Common myeloid progenitor, CD34-positive (primary cell): ENCODE measurements around the gene KCNQ2.

Experiments
- CTCF ChIA-PET: fragments of 350-600 bp; sonication (Branson Sonifier 250); formaldehyde crosslinking; loops from one replicate; lab custom pipeline; 2021; ENCODE audit warnings: antibody characterized with exemption; lab: Charles Lee
- POLR2A ChIA-PET: fragments of 350-600 bp; sonication (Branson Sonifier 250); formaldehyde crosslinking; loops from one replicate; lab custom pipeline; 2021; ENCODE audit warnings: antibody characterized with exemption; lab: Charles Lee
- DNase-seq, 3 donors: peaks; one replicate each; pipeline versions ENCODE4 v3.0.0 to v3.0.0-alpha.2; 2013
- H3K27ac ChIP-seq, 2 experiments: 1 replicate in 1 of 2; 2 replicates in 1 of 2; pipeline ENCODE4 v1.7.0; 2013; ENCODE audit warnings: inconsistent platforms in 2 of 2, low read length in 2 of 2, mild to moderate bottlenecking in 2 of 2, low read depth in 1 of 2, moderate library complexity in 1 of 2; ENCODE audit not compliant: severe bottlenecking in 2 of 2, insufficient read depth in 1 of 2, poor library complexity in 1 of 2
- H3K27me3 ChIP-seq, 5 experiments: replicated peaks in 2 of 5; 1 replicate in 3 of 5; 2 replicates in 2 of 5; pipeline versions ENCODE4 v1.6.1 to v1.7.0; 2013; ENCODE audit warnings: low read length in 4 of 5, mild to moderate bottlenecking in 2 of 5, moderate library complexity in 2 of 5, inconsistent platforms in 1 of 5; ENCODE audit not compliant: insufficient read depth in 5 of 5, control insufficient read depth in 4 of 5
- H3K36me3 ChIP-seq, 4 experiments: 1 replicate in 2 of 4; 2 replicates in 2 of 4; pipeline versions ENCODE4 v1.6.1 to v1.7.0; 2013; ENCODE audit warnings: low read length in 3 of 4, control low read depth in 1 of 4, mild to moderate bottlenecking in 1 of 4; ENCODE audit not compliant: control insufficient read depth in 4 of 4, insufficient read depth in 4 of 4
- H3K4me1 ChIP-seq, 4 experiments: 1 replicate in 3 of 4; 2 replicates in 1 of 4; pipeline versions ENCODE4 v1.6.1 to v1.7.1; 2013; ENCODE audit warnings: low read length in 3 of 4, mild to moderate bottlenecking in 3 of 4, control low read depth in 1 of 4, inconsistent platforms in 1 of 4, moderate library complexity in 1 of 4; ENCODE audit not compliant: control insufficient read depth in 4 of 4, insufficient read depth in 4 of 4; ENCODE audit errors: control extremely low read depth in 1 of 4
- H3K4me3 ChIP-seq, 7 experiments: 1 replicate in 4 of 7; 2 replicates in 3 of 7; pipeline versions ENCODE4 v1.5.1 to v1.7.0; 2013; ENCODE audit warnings: mild to moderate bottlenecking in 7 of 7, low read length in 6 of 7, moderate library complexity in 6 of 7, inconsistent platforms in 2 of 7, low read depth in 2 of 7, control low read depth in 1 of 7; ENCODE audit not compliant: insufficient read depth in 4 of 7, control insufficient read depth in 1 of 7; ENCODE audit errors: extremely low read depth in 1 of 7
- H3K9me3 ChIP-seq, 5 experiments: 1 replicate in 4 of 5; 2 replicates in 1 of 5; pipeline versions ENCODE4 v1.6.1 to v1.7.1; 2013; ENCODE audit warnings: low read length in 4 of 5, mild to moderate bottlenecking in 2 of 5, inconsistent platforms in 1 of 5, low read depth in 1 of 5, moderate library complexity in 1 of 5; ENCODE audit not compliant: control insufficient read depth in 4 of 5, insufficient read depth in 2 of 5; ENCODE audit errors: control extremely low read depth in 1 of 5
- WGBS: methylation state at CpG from one replicate; pipeline ENCODE4 v1.1.5; 2013; ENCODE audit not compliant: insufficient coverage; 5-methylcytosine and 5-hydroxymethylcytosine counted together

KCNQ2 gene

DNA sequence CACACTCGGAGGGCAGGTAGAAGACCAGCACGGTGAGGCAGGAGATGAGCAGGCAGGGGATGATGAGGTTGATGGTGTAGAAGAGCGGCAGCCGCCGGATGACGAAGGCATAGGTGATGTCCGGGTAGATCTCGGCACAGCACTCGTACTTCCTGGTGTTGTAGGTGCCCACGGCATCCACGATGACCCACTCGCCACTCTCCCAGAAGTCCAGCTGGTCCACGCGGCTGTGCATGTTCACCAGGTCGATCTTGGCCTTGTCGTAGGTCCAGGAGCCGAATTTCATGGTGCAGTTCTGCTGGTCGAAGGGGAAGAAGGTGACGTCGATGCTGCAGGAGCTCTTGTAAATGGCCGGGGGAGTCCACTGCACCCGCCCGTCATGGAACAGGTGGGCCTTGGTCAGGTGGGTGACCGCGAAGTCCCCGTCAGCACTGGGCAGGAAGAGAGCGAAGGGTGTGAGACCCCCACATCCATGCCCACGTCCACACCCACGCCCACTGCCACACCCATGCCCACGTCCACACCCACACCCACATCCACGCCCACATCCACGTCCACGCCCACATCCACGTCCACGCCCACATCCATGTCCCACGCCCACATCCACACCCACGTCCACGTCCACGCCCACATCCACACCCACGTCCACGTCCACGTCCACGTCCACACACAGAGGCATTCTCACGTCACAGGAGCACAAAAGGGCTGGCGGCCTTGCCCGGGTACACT, 121.7 kb downstream of the KCNQ2 start:
- ChIA-PET POLR2A (no interaction called here), CTCF (no interaction called here)
- H3K4me3 ChIP-seq = no peak overlapping the region
- peaks cover 0 to 7% (median 0%) of the 10 kb centered on the region in 5 experiments for H3K9me3 ChIP-seq
- H3K36me3 ChIP-seq = no peaks in the 10 kb centered on the region
- DNase-seq = no peak
- no peaks in the 10 kb centered on the region for H3K4me1 ChIP-seq
- H3K27me3 ChIP-seq = peaks cover 0 to 24% (median 0%) of the 10 kb centered on the region in 5 experiments
- no peak overlapping the region for H3K27ac ChIP-seq
- 91% methylated on average over 31 of the region's 46 CpGs for WGBS
